ENCODE data around the gene CORO2A.

GRCh38 chr9:98189412-98189811 is 3.0 kb downstream of the CORO2A start:
- TF ChIP-seq POLR2A (IDR thresholded peaks at IDR 0.05; ENCODE audit: low read depth, low read length) (no peak), YY1 (IDR thresholded peaks at IDR 0.05; ENCODE audit: low read depth, low read length) (no peak), CTCF (IDR thresholded peaks at IDR 0.05 in 2 of 3, conservative IDR thresholded peaks at IDR 0.05 in 1 of 3; ENCODE audit: control insufficient read depth in 2 of 3, extremely low read depth in 1 of 3, insufficient read depth in 1 of 3, low read depth in 3 of 3, low read length in 3 of 3) (no peak), CHD2 (IDR thresholded peaks at IDR 0.05; ENCODE audit: borderline replicate concordance, low read depth, low read length) (no peak), TBL1XR1 (IDR thresholded peaks at IDR 0.05; ENCODE audit: low read depth, low read length) (no peak), POLR2AphosphoS5 (IDR thresholded peaks at IDR 0.05; ENCODE audit: low read length) (no peak)
